NCI-H2227 (cell line): ENCODE data around the gene ZNF277.
A peak's percentile ranks its signal among the peaks of the same experiment; 100 is the strongest.

ENCODE experiments used
- DNase-seq: peaks from one replicate; lab custom pipeline; 2025; ENCODE audit not compliant: unreplicated experiment; lab: John Stamatoyannopoulos, UW

The ZNF277 gene

GRCh38 chr7:112390167-112390566, 183.7 kb downstream of the ZNF277 start:
- DNase-seq = no peak

DNA sequence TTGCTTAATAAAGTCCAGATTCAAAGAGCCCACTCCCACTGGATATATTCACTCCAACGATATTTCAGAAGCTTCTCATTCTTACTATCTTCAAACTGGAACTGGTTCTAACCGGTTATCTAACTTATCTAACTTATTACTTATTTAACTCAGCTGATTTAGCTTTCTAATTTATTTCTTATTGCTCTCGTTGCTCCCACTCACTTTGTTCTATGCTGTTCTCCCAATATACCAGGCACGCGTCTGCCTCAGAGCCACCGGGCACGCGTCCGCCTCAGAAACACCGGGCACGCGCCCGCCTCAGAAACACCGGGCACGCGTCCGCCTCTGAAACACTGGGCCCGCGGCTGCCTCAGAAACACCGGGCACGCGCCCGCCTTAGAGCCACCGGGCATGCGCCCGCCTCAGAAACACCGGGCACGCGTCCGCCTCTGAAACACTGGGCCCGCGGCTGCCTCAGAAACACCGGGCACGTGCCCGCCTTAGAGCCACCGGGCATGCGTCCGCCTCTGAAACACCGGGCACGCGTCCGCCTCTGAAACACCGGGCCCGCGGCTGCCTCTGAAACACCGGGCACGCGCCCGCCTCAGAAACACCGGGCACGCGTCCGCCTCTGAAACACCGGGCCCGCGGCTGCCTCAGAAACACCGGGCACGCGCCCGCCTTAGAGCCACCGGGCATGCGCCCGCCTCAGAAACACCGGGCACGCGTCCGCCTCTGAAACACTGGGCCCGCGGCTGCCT, 184.8 kb downstream of the ZNF277 start:
- peak; percentile 81 for DNase-seq

DNA sequence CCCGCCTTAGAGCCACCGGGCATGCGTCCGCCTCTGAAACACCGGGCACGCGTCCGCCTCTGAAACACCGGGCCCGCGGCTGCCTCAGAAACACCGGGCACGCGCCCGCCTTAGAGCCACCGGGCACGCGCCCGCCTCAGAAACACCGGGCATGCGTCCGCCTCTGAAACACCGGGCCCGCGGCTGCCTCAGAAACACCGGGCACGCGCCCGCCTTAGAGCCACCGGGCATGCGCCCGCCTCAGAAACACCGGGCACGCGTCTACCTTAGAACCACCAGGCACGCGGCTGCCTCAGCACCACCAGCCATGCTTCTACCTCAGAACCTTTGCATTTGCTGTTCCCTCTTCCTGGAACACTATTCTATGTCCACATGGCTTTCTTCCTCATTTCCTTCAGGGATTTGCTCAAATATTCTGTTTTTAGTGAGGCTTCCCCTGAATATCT, 185.4 kb downstream of the ZNF277 start:
- peak; percentile 85 for DNase-seq
